PFSK-1 (cell line): ENCODE measurements around the gene LST1.
A peak's percentile ranks its signal among the peaks of the same experiment; 100 is the strongest.

Experiments used
- POLR2AphosphoS5 ChIP-seq: IDR thresholded peaks from 2 replicates; pipeline ENCODE4 v1.6.1; 2012; ENCODE audit warnings: low read depth, mild to moderate bottlenecking, control low read depth, low read length, moderate library complexity
- TAF1 ChIP-seq: IDR thresholded peaks from 2 replicates; pipeline ENCODE4 v1.6.1; 2012; ENCODE audit warnings: low read length, control low read depth, borderline replicate concordance; ENCODE audit not compliant: insufficient read depth

- peak; percentile 41 for TF ChIP-seq POLR2AphosphoS5
- no peak for TF ChIP-seq TAF1
Measured at GRCh38 chr6:31627690-31628287, 41.7 kb downstream of the LST1 start.
